Smooth muscle cell (in vitro differentiated cells): Measurements from ENCODE around the gene SNORC. TPM values are rescaled to one million over a fixed set of nuclear protein-coding genes. Genes with fewer than 3 reads are reported as not detected.

ENCODE experiments used
- DNase-seq: peaks from one replicate; lab custom pipeline; 2025; ENCODE audit not compliant: unreplicated experiment; lab: John Stamatoyannopoulos, UW
- H2AFZ ChIP-seq: fragments of 200-600 bp; sonication (generic); 2 replicates; pipeline ENCODE4 v1.6.0; 2016; ENCODE audit warnings: antibody characterized with exemption, low read depth, mild to moderate bottlenecking
- H3F3A ChIP-seq: fragments of 200-600 bp; sonication (generic); 2 replicates; pipeline ENCODE4 v1.6.0; 2017; ENCODE audit warnings: antibody characterized with exemption, low read depth
- H3K27ac ChIP-seq: fragments of 200-600 bp; sonication (generic); 2 replicates; pipeline ENCODE4 v1.5.1; 2016; ENCODE audit warnings: low read depth, mild to moderate bottlenecking
- H3K27me3 ChIP-seq: fragments of 200-600 bp; sonication (generic); 2 replicates; pipeline ENCODE4 v1.6.1; 2016; ENCODE audit warnings: low read depth, mild to moderate bottlenecking
- H3K36me3 ChIP-seq: fragments of 200-600 bp; sonication (generic); 2 replicates; pipeline ENCODE4 v1.5.1; 2016; ENCODE audit warnings: low read depth
- H3K4me1 ChIP-seq: fragments of 200-600 bp; sonication (generic); 2 replicates; pipeline ENCODE4 v1.5.1; 2016; ENCODE audit warnings: low read depth
- H3K4me2 ChIP-seq: fragments of 200-600 bp; sonication (generic); 2 replicates; pipeline ENCODE4 v1.6.0; 2016; ENCODE audit warnings: mild to moderate bottlenecking
- H3K4me3 ChIP-seq: fragments of 200-600 bp; sonication (generic); 2 replicates; pipeline ENCODE4 v1.5.1; 2016; ENCODE audit warnings: mild to moderate bottlenecking
- H3K79me2 ChIP-seq: fragments of 200-600 bp; sonication (generic); 2 replicates; pipeline ENCODE4 v1.6.0; 2016; ENCODE audit warnings: low read depth, mild to moderate bottlenecking
- H3K9ac ChIP-seq: fragments of 200-600 bp; sonication (generic); 2 replicates; pipeline ENCODE4 v1.6.0; 2016; ENCODE audit warnings: low read depth
- H3K9me3 ChIP-seq: fragments of 200-600 bp; sonication (generic); replicated peaks from 2 replicates; pipeline ENCODE4 v1.5.1; 2016; ENCODE audit warnings: low read depth
- H4K20me1 ChIP-seq: fragments of 200-600 bp; sonication (generic); 2 replicates; pipeline ENCODE4 v1.6.0; 2016; ENCODE audit warnings: low read depth
- WGBS: methylation state at CpG from one replicate; pipeline ENCODE4 v1.1.7; 2016; ENCODE audit warnings: low lambda C conversion rate; 5-methylcytosine and 5-hydroxymethylcytosine counted together
- polyA plus RNA-seq: library from polyadenylated mRNA; unstranded; fragments of >200 nt; fragmentation: Nextera tagmentation; extraction: Ambion mirVana; gene quantifications from 2 replicates; pipeline ENCODE4 v1.2.1, GENCODE V29; 2016
- total RNA-seq: library from RNA; depleted of rRNA; stranded (reverse); fragments of >200 nt; gene quantifications from 2 replicates; pipeline ENCODE4 v1.2.3, GENCODE V29; 2014
- TF ChIP-seq, protein P1 (sequence below): fragments of 200-600 bp; sonication (generic); IDR thresholded peaks from 2 replicates; pipeline ENCODE4 v1.5.1; 2017; ENCODE audit warnings: borderline replicate concordance, mild to moderate bottlenecking, antibody characterized with exemption; ENCODE audit not compliant: insufficient read depth, poor library complexity, severe bottlenecking

The SNORC gene
- total and polyA plus RNA-seq, 2 experiments from 2014 or later: 0.18 to 0.78 TPM

DNA sequence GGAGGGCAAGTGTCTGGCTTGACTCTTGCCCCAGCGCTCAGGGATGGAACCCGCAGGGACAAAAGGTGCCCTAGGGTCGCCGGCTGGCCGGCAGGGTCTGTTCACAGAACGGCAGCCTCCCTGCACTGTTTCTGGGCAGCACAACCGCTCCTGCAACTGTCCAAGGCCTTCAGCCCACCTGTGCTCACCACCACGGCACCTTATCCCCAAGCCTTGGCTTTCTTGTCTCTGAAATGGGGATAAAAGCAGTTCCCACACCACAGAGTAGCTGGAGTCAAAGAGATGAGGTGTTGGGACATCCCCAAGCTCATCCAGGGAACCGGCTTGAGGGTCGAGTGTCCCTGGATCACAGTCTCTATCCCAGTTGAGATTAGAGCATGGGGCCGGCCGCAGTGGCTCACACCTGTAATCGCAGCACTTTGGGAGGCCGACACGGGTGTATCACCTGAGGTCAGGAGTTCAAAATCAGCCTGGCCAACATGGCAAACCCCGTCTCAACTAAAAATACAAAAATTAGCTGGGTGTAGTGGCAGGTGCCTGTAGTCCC is 4.7 kb downstream of the SNORC start:
- Histone ChIP-seq H3K36me3 (no peaks in the 10 kb centered on the region), H3K9me3 (no peaks in the 10 kb centered on the region), H2AFZ (no peak overlapping the region), H4K20me1 (no peaks in the 10 kb centered on the region), H3K4me1 (peaks cover 5% of the 10 kb centered on the region), H3K4me2 (no peak overlapping the region), H3K27ac (no peak overlapping the region), H3F3A (no peaks in the 10 kb centered on the region), H3K79me2 (no peaks in the 10 kb centered on the region), H3K4me3 (no peak overlapping the region), H3K9ac (no peak overlapping the region), H3K27me3 (peaks cover 29% of the 10 kb centered on the region)
- 96% methylated on average over 16 of the region's 16 CpGs for WGBS
- TF ChIP-seq, protein P1, sequence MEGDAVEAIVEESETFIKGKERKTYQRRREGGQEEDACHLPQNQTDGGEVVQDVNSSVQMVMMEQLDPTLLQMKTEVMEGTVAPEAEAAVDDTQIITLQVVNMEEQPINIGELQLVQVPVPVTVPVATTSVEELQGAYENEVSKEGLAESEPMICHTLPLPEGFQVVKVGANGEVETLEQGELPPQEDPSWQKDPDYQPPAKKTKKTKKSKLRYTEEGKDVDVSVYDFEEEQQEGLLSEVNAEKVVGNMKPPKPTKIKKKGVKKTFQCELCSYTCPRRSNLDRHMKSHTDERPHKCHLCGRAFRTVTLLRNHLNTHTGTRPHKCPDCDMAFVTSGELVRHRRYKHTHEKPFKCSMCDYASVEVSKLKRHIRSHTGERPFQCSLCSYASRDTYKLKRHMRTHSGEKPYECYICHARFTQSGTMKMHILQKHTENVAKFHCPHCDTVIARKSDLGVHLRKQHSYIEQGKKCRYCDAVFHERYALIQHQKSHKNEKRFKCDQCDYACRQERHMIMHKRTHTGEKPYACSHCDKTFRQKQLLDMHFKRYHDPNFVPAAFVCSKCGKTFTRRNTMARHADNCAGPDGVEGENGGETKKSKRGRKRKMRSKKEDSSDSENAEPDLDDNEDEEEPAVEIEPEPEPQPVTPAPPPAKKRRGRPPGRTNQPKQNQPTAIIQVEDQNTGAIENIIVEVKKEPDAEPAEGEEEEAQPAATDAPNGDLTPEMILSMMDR: no peak
- DNase-seq: no peak

DNA sequence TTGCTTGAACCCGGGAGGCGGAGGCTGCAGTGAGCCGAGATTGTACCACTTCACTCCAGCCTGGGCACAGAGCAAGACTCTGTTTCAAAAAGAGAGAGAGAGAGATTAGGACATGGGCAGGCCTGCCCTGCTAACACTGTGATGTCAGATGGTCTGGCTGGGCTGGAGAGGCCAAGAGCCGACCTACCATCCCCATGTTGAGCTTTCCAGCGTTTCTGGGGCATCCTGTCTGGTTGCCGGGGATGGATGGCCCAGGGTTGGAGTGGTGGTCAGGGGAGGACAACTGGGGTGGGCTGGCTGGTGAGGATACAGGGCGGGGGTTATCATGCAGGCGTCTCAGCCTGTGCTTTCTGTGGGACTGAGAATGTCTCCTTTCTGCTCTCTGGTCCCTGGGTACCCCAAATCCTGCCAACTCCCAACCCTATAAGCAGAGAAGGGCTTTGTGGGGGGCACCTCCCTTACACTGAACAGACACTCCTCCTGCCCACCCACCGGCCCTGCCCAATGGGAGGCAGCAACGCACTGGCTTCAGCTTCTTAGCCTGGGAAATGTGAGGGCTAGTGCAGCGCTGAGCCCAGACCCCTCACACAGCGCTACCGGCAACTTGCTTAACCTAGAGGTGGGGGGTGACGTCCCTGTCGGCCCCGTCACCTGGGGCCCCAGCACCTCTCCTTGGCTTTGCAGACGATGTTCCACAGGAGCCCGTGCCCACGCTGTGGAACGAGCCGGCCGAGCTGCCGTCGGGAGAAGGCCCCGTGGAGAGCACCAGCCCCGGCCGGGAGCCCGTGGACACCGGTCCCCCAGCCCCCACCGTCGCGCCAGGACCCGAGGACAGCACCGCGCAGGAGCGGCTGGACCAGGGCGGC is 5.4 kb downstream of the SNORC start:
- H3F3A ChIP-seq: no peaks in the 10 kb centered on the region
- peak overlapping the region; percentile 83 for H3K4me2 ChIP-seq
- H4K20me1 ChIP-seq: no peaks in the 10 kb centered on the region
- TF ChIP-seq, protein P1: no peak
- no peak overlapping the region for H3K27ac ChIP-seq
- H3K9ac ChIP-seq: no peak overlapping the region
- peak overlapping the region; percentile 44 for H3K4me3 ChIP-seq
- H3K79me2 ChIP-seq: no peaks in the 10 kb centered on the region
- WGBS: 65% methylated on average over 13 of the region's 37 CpGs
- H2AFZ ChIP-seq: no peak overlapping the region
- no peak for DNase-seq
- H3K9me3 ChIP-seq: no peaks in the 10 kb centered on the region
- H3K4me1 ChIP-seq: peaks cover 5% of the 10 kb centered on the region
- H3K27me3 ChIP-seq: peaks cover 29% of the 10 kb centered on the region
- no peaks in the 10 kb centered on the region for H3K36me3 ChIP-seq

DNA sequence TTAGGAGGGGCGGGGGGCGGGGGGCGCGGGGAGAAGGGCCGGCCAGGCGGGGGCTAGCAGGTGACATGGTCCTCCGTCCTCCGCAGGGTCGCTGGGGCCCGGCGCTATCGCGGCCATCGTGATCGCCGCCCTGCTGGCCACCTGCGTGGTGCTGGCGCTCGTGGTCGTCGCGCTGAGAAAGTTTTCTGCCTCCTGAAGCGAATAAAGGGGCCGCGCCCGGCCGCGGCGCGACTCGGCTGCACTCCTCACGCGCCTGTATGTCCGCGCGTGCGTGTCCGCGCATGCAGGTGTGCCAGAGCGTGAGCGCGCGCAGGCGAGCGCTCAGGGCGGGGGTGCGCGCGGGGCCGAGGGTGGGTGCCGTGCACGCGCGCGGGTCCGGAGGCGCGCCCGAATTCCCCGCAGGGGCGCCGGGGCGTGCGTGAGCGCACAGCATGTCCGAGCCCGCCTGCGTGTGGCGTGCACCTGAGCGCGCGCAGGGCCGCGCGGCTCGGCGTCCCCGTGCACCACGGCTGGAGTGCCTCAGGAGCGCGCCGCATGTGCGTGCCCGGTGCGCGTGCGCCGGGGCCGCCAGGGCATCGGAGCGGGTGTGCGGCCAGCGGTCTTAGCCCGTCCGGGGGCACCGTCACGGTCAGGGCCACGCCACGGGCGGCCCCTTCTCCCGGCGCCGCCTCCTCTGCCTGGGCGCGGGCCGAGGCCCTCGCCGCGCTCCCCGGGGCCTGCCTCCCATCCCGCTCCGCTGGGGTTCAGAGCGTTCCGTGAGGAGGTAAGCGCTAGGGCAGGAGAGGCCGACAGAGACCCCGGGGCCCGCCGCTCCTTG is 6.3 kb downstream of the SNORC start:
- Histone ChIP-seq H3K9me3 (no peaks in the 10 kb centered on the region), H3K27ac (no peak overlapping the region), H3K36me3 (no peaks in the 10 kb centered on the region), H3K27me3 (peaks cover 29% of the 10 kb centered on the region), H3F3A (no peaks in the 10 kb centered on the region), H3K9ac (no peak overlapping the region), H2AFZ (no peak overlapping the region), H3K79me2 (no peaks in the 10 kb centered on the region), H3K4me1 (peaks cover 5% of the 10 kb centered on the region), H3K4me2 (peak overlapping the region; percentile 83), H4K20me1 (no peaks in the 10 kb centered on the region), H3K4me3 (peak overlapping the region; percentile 44)
- no peak for DNase-seq
- 7% methylated on average over 85 of the region's 119 CpGs for WGBS
- TF ChIP-seq, protein P1: no peak
